H4 (cell line): ENCODE results near the gene METTL3. TPM values are rescaled to one million over a fixed set of nuclear protein-coding genes. Genes with fewer than 3 reads are reported as not detected.

Experiments
- DNase-seq: peaks from one replicate; pipeline ENCODE4 v3.0.0-alpha.2; 2015; ENCODE audit warnings: low spot score
- total RNA-seq: library from RNA; depleted of rRNA; stranded (reverse); fragments of >200 nt; shearing (Covaris generic); gene quantifications from 2 replicates; pipeline ENCODE4 v1.2.3, GENCODE V29; 2014; rRNA removed

METTL3 gene
- total RNA-seq, 1 experiment from 2014 or later: 55.3 TPM

DNA sequence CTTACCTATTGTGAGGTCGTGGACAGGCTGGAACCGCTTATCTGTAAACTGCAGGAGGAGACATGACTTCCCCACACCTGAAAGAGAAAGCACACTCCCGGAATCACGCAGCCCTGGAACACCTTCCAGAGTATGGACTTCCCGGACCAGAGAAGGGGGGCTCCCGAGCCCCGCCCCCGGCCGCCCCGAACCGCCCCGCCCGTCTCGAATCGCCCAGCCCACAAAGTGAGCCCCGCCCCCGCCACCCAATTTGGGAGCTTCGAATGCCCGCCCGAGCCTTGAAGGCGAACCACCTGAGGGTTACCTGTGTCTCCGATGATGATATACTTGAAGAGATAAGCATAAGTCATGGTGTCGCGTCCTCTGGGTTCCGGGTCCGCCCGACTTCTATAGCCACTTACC, 34.6 kb downstream of the METTL3 start:
- no peak for DNase-seq

DNA sequence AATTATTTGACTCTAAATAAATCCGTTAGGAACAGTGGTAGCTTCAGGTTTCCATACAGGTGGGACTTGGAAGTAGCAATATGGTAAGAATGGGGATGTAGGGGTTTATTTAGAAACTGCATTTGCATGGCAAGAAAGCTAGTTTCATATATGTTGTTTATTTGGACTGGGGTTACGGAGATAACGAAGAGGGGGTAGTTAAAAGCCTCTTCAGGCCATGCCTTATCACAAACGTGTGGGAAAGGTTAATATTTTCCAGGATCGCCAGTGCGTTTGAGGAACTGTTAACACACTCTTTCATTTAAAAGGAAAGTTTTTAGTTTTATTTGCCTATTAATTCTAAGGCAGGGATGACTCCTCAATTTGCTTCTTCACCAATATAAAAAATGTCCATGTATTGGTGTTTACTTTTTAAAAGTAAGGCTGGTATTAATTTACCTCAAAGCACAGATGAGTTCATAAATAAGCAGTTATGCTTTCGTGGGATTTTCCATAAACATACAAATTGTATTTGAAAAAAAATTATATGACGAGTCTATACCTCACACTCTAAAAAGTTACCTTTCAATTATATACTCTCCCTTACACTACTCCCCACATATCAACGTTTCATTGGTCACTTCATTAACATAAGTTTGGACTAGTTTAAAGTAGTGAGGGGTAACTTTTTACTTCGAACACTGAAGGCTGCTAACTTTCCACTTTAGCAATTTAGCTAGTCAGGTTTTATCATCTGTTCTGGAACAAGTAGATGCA, 35.2 kb downstream of the METTL3 start:
- no peak for DNase-seq

DNA sequence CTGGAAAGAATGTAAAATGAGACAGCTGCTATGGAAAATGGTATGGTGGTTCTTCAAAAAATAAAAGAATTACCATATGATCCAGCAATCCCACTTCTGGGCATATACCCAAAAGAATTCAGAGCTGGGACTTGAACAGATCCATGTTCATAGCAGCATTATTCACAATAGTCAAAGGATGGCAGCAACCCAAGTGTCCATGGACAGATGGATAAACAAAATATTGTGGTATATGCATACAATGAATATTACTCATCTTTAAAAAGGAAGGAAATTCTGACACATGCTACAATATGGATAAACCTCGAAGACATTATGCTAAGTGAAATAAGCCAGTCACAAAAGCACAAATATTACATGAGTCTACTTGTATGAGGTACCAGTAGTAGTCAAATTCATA, 43.5 kb downstream of the METTL3 start:
- no peak for DNase-seq

DNA sequence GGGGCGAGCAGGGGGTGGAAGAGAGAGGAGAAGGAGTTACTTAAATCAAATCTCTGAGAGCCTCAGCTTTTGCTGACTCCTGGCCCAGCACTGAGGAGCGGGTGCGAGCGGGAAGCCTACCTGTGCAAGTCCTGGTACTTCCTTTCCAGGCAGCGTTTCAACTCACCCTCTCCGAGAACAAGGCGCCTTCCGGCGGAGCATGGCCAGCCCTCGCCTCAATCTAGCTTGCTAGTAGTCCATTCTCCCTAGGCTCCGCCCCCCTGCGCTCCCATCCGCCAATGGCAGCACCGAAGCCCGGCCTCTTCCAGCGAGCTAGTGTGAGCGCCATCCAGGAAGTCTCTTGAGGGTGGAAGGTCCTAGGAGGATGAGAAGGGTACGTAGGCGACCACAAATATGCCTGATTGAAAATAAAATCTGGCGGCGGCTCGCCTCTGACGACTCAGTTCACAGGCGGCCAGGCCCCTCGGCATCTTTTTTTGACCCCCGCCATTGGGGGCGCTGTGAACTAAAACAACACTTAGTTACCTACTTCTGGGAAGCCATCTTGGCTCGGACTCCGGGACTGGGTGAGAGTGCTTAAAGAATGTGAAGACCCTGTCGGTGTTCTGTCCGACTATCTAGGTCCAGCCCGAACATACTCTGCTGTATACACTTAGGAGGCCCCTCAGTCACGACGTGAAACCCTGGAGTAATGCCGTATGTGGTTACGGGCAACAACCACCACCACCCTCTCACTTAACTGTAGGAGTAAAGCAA, 55.0 kb downstream of the METTL3 start, which contains the start of gene CHD8:
TSS of gene CHD8 (minus strand) at position 212 of the 756 bp plus-strand sequence. CDS start 24,480 bp downstream, outside the sequence.
- peak; percentile 99 for DNase-seq

DNA sequence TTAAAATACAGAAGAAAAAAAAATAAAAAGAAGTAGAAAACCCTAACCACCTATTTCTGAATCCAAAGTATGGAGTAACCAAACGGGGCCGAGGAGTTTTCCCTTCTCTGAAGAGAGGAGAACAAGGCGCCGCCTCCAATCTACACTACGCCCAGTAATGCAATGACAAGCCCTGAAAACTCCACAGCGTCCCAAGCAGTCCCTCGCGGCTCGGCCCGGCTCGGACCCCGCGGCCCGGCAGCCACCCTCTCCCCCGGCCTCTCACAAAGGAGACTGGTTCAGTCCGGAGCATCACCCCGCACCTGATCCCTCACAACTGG, 55.6 kb downstream of the METTL3 start:
- DNase-seq: peak; percentile 6

DNA sequence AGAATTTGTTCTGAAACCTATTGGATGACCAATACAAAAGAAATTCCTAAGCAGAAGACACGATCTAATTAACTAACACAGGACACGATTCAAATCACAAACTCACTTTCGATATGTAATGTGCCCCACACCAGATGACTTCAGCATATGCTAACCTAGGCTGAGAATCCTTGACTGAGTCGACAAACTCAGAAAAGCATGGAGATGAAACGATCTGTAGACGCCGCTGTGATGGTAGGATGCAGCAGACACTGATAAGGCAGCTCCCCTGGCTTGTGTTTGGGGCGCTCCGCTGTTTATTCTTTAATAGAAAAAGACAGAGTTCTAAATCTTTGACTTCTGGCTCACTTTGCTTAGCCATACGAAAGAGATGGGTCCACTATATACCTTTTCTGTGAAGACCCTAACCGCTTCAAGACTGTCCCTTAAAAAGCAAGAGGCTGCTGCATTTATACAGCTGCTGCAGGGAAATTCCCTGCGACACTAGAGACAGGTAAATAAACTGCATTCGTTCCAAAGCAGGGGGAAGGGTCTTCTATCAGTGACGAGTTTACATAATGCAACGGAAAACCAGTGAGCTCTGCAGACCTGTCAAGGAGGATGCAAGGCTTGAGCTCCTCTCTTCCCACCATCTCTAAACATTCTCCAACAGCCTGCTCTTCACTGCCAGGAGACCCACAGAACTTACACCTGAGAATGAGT, 56.1 kb downstream of the METTL3 start:
- DNase-seq: no peak

DNA sequence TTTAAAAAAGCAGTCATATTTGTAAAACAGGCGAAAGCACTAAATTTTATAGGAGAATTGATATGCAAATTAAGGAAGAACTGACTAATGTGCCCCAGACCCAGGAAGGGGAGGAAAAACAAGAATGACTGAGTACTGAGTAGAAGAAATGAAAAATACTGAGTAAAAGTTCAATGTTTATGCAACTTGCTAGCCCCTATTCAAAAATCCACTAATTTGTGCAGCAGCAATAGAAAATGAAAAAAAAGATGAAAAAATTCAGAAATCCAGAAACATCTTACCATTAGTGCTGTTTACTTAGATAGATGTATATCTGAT, 61.3 kb downstream of the METTL3 start:
- no peak for DNase-seq

Other genes with a start within 250 kb of the METTL3 start
- 1,295 and 1,559 TPM in 2 replicates for gene HNRNPC, start 241.9 kb downstream of the METTL3 start, total RNA-seq
- not detected in 2 replicates for gene RPGRIP1, start 231.3 kb downstream of the METTL3 start, total RNA-seq
- 88.6 and 104 TPM in 2 replicates for gene SUPT16H, start 127.3 kb downstream of the METTL3 start, total RNA-seq
- gene CHD8, start 55.2 kb downstream of the METTL3 start, total RNA-seq: 19.5 and 26.5 TPM in 2 replicates
- 17.5 and 22.9 TPM in 2 replicates for gene RAB2B, start 34.4 kb downstream of the METTL3 start, total RNA-seq
- gene TOX4, start 34.1 kb downstream of the METTL3 start, total RNA-seq: 12.7 and 14.3 TPM in 2 replicates
- 0.06 and 0.75 TPM in 2 replicates for gene SALL2, start 15.0 kb upstream of the METTL3 start, total RNA-seq
- not detected in 2 replicates for gene OR10G3, start 68.7 kb upstream of the METTL3 start, total RNA-seq
- gene OR10G2, start 123.6 kb upstream of the METTL3 start, total RNA-seq: not detected in 2 replicates
- gene OR4E2, start 142.5 kb upstream of the METTL3 start, total RNA-seq: not detected in 2 replicates
- not detected in 2 replicates for gene OR4E1, start 162.5 kb upstream of the METTL3 start, total RNA-seq